ENCODE results near the gene DNAJB1. TPM values are rescaled to one million over a fixed set of nuclear protein-coding genes. Genes with fewer than 3 reads are reported as not detected.

The DNAJB1 gene
- total and polyA plus RNA-seq, 2 of the 13 experiments (the other 11 are each of a cell fraction or from before 2014, with no cell fraction given), result 87.5 to 97.3 TPM

DNA sequence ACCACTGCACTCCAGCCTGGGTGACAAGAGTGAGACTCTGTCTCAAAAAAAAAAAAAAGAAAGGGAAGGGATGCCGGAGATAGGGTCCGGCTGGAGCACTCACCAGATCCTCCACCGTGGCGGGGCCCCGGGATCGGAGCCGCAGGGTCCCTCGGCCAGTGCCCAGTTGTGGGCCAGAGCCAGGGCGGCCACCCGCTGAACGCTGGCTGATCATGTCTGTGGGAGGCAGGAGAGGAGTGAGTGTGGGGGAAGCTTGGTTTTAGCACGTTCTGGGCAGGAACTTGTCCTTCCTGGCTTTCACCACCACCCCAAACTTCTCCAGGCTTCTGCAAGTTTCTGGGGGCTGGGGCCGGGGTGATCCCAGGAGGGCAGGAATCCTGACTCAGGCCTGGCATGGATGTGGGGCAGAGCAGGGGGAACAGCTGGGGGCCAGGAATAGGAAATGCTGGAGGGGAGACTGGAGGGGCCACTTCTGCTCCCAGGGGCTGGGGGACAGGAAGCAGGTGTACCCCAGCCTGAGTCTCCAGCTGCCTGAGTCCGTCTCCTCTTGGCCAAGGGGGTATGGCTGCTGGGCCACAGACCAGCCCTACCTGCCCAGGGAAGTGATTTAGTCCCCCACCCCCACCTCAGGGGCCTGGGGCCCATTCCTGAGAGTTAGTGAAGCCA is 38.8 kb downstream of the DNAJB1 start:
- H2AFZ ChIP-seq (ENCODE audit: low read length), result no peak overlapping the region
- H3K79me2 ChIP-seq (ENCODE audit: insufficient read depth, low read length), result no peaks in the 10 kb centered on the region
- ChIA-PET CTCF (ENCODE audit: low intra/inter-chr PET ratio, low total read pairs) (no interaction called here), POLR2A (no interaction called here)
- TF ChIP-seq SMAD9 (CRISPR knock-in tag; IDR thresholded peaks at IDR 0.05) (no peak), MLLT10 (CRISPR knock-in tag; IDR thresholded peaks at IDR 0.05) (no peak), SP4 (CRISPR knock-in tag; IDR thresholded peaks at IDR 0.05) (no peak), HOXA9 (CRISPR knock-in tag; IDR thresholded peaks at IDR 0.05; ENCODE audit: borderline replicate concordance) (no peak), ZBTB7B (CRISPR knock-in tag; IDR thresholded peaks at IDR 0.05) (no peak), ZNF605 (CRISPR knock-in tag; IDR thresholded peaks at IDR 0.05) (no peak), ZFP37 (CRISPR knock-in tag; IDR thresholded peaks at IDR 0.05; ENCODE audit: borderline replicate concordance) (no peak), CBX2 (IDR thresholded peaks at IDR 0.05; ENCODE audit: low read depth, low read length) (no peak), CBX2 (CRISPR knock-in tag; IDR thresholded peaks at IDR 0.05; ENCODE audit: low read depth) (no peak), ZNF121 (CRISPR knock-in tag; IDR thresholded peaks at IDR 0.05) (no peak), SMARCE1 (IDR thresholded peaks at IDR 0.05; ENCODE audit: borderline replicate concordance) (no peak), ADNP (CRISPR knock-in tag; IDR thresholded peaks at IDR 0.05) (no peak), CREB1 (IDR thresholded peaks at IDR 0.05) (no peak), CREB1 (CRISPR knock-in tag; IDR thresholded peaks at IDR 0.05) (no peak), ZNF207 (IDR thresholded peaks at IDR 0.05; ENCODE audit: borderline replicate concordance) (no peak), FOSL2 (CRISPR knock-in tag; IDR thresholded peaks at IDR 0.05) (no peak), SOX5 (CRISPR knock-in tag; IDR thresholded peaks at IDR 0.05; ENCODE audit: borderline replicate concordance) (no peak), ZNF746 (CRISPR knock-in tag; IDR thresholded peaks at IDR 0.05) (no peak)
- TF ChIP-seq, protein P1, sequence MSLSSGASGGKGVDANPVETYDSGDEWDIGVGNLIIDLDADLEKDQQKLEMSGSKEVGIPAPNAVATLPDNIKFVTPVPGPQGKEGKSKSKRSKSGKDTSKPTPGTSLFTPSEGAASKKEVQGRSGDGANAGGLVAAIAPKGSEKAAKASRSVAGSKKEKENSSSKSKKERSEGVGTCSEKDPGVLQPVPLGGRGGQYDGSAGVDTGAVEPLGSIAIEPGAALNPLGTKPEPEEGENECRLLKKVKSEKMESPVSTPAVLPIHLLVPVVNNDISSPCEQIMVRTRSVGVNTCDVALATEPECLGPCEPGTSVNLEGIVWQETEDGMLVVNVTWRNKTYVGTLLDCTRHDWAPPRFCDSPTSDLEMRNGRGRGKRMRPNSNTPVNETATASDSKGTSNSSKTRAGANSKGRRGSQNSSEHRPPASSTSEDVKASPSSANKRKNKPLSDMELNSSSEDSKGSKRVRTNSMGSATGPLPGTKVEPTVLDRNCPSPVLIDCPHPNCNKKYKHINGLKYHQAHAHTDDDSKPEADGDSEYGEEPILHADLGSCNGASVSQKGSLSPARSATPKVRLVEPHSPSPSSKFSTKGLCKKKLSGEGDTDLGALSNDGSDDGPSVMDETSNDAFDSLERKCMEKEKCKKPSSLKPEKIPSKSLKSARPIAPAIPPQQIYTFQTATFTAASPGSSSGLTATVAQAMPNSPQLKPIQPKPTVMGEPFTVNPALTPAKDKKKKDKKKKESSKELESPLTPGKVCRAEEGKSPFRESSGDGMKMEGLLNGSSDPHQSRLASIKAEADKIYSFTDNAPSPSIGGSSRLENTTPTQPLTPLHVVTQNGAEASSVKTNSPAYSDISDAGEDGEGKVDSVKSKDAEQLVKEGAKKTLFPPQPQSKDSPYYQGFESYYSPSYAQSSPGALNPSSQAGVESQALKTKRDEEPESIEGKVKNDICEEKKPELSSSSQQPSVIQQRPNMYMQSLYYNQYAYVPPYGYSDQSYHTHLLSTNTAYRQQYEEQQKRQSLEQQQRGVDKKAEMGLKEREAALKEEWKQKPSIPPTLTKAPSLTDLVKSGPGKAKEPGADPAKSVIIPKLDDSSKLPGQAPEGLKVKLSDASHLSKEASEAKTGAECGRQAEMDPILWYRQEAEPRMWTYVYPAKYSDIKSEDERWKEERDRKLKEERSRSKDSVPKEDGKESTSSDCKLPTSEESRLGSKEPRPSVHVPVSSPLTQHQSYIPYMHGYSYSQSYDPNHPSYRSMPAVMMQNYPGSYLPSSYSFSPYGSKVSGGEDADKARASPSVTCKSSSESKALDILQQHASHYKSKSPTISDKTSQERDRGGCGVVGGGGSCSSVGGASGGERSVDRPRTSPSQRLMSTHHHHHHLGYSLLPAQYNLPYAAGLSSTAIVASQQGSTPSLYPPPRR (CRISPR knock-in tag; IDR thresholded peaks at IDR 0.05; ENCODE audit: borderline replicate concordance), result no peak
- TF ChIP-seq, protein P2, sequence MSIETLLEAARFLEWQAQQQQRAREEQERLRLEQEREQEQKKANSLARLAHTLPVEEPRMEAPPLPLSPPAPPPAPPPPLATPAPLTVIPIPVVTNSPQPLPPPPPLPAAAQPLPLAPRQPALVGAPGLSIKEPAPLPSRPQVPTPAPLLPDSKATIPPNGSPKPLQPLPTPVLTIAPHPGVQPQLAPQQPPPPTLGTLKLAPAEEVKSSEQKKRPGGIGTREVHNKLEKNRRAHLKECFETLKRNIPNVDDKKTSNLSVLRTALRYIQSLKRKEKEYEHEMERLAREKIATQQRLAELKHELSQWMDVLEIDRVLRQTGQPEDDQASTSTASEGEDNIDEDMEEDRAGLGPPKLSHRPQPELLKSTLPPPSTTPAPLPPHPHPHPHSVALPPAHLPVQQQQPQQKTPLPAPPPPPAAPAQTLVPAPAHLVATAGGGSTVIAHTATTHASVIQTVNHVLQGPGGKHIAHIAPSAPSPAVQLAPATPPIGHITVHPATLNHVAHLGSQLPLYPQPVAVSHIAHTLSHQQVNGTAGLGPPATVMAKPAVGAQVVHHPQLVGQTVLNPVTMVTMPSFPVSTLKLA (IDR thresholded peaks at IDR 0.05), result no peak
- peaks cover 4 to 17% of the 10 kb centered on the region in 2 experiments; a peak in 3 of 5 replicates for H3K36me3 ChIP-seq (replicated peaks in 1 of 2; ENCODE audit: control insufficient read depth in 1 of 2, insufficient read depth in 2 of 2, low read length in 2 of 2)
- H3K9me3 ChIP-seq (ENCODE audit: low read length), result no peaks in the 10 kb centered on the region
- no peak overlapping the region for H3K4me2 ChIP-seq (ENCODE audit: low read depth, low read length)
- intact Hi-C loops (cut with micrococcal nuclease; ENCODE audit: unreplicated experiment) (no loop called here), in situ Hi-C loops (cut with HindIII; ENCODE audit: extremely low pct_ligation_motif_present, low pct_unique_long_range_greater_than_20kb) (no loop called here)
- no peak overlapping the region for H3K27ac ChIP-seq (ENCODE audit: extremely low read length, insufficient read depth, low read length)
- H3K9ac ChIP-seq (ENCODE audit: insufficient read depth, low read depth, low read length), result no peak overlapping the region
- H4K20me1 ChIP-seq (ENCODE audit: insufficient read depth, low read length), result no peaks in the 10 kb centered on the region
- FAIRE-seq (no peak), DNase-seq (ENCODE audit: low spot score) (no peak), ATAC-seq (no peak)
- no peak overlapping the region for H3K4me3 ChIP-seq (replicated peaks in 1 of 3; ENCODE audit: insufficient read depth in 1 of 3, low read depth in 2 of 3, low read length in 3 of 3)
- peaks cover 13% of the 10 kb centered on the region for H3K4me1 ChIP-seq (ENCODE audit: insufficient read depth, low read length)
- WGBS (ENCODE audit: low lambda C conversion rate), result over 99% methylated on average over 13 of the region's 14 CpGs
- H3K27me3 ChIP-seq (ENCODE audit: control insufficient read depth in 1 of 2, insufficient read depth in 2 of 2, low read length in 2 of 2), result no peaks in the 10 kb centered on the region
- no TSS peak for BruUV-seq (replicated peaks)
